ENCODE results near the gene ZNF22.
A peak's percentile ranks its signal among the peaks of the same experiment; 100 is the strongest.
"Not testable (repeated sequence)": the region's sequence is repeated elsewhere in the genome, so short reads cannot be mapped to it uniquely, and the experiment has no call there.

The ZNF22 gene

GRCh38 chr10:44994752-44995530 is 5.8 kb upstream of the ZNF22 start:
- TF ChIP-seq POLR2A (IDR thresholded peaks at IDR 0.05; ENCODE audit: low read depth, low read length) = no peak
- FAIRE-seq (no peak), DNase-seq (ENCODE audit: insufficient read length, low spot score) (no peak)

- no peak for FAIRE-seq
- no peak for DNase-seq (ENCODE audit: insufficient read length, low spot score)
- no peak for TF ChIP-seq POLR2A (IDR thresholded peaks at IDR 0.05; ENCODE audit: low read depth, low read length)
Measured at GRCh38 chr10:44995581-44995913, 5.2 kb upstream of the ZNF22 start.

- TF ChIP-seq POLR2A (IDR thresholded peaks at IDR 0.05; ENCODE audit: low read depth, low read length) = no peak
- no peak for DNase-seq (ENCODE audit: insufficient read length, low spot score)
- no peak for FAIRE-seq
Measured at GRCh38 chr10:44995914-44996669, 4.6 kb upstream of the ZNF22 start.

- FAIRE-seq = no peak
- TF ChIP-seq POLR2A (IDR thresholded peaks at IDR 0.05; ENCODE audit: low read depth, low read length) = no peak
- DNase-seq (ENCODE audit: insufficient read length, low spot score) = no peak
Measured at GRCh38 chr10:44997105-44997748, 3.5 kb upstream of the ZNF22 start.

GRCh38 chr10:44998146-44998631 is 2.5 kb upstream of the ZNF22 start:
- FAIRE-seq (no peak), DNase-seq (ENCODE audit: insufficient read length, low spot score) (no peak)
- no peak for TF ChIP-seq POLR2A (IDR thresholded peaks at IDR 0.05; ENCODE audit: low read depth, low read length)

GRCh38 chr10:45000138-45000751 is 478 bp upstream of the ZNF22 start:
- no peak for FAIRE-seq
- no peak for DNase-seq (ENCODE audit: insufficient read length, low spot score)
- no peak for TF ChIP-seq POLR2A (IDR thresholded peaks at IDR 0.05; ENCODE audit: low read depth, low read length)

GRCh38 chr10:45001381-45002148 is 842 bp downstream of the ZNF22 start:
- peak; percentile 65 for DNase-seq (ENCODE audit: insufficient read length, low spot score)
- no peak for FAIRE-seq
- TF ChIP-seq POLR2A (IDR thresholded peaks at IDR 0.05; ENCODE audit: low read depth, low read length) = peak; percentile 37; the same call in 1 of the 2 replicates

GRCh38 chr10:45003432-45004000 is 2.8 kb downstream of the ZNF22 start:
- FAIRE-seq (no peak), DNase-seq (ENCODE audit: insufficient read length, low spot score) (no peak)
- TF ChIP-seq POLR2A (IDR thresholded peaks at IDR 0.05; ENCODE audit: low read depth, low read length) = no peak

- FAIRE-seq = no peak
- no peak for TF ChIP-seq POLR2A (IDR thresholded peaks at IDR 0.05; ENCODE audit: low read depth, low read length)
- no peak for DNase-seq (ENCODE audit: insufficient read length, low spot score)
Measured at GRCh38 chr10:45004661-45005060, 3.9 kb downstream of the ZNF22 start.

- FAIRE-seq = no peak
- DNase-seq (ENCODE audit: insufficient read length, low spot score) = no peak
- TF ChIP-seq POLR2A (IDR thresholded peaks at IDR 0.05; ENCODE audit: low read depth, low read length) = no peak
Measured at GRCh38 chr10:45005284-45005683, 4.6 kb downstream of the ZNF22 start.

- no peak for TF ChIP-seq POLR2A (IDR thresholded peaks at IDR 0.05; ENCODE audit: low read depth, low read length)
- DNase-seq (ENCODE audit: insufficient read length, low spot score) = no peak
- no peak for FAIRE-seq
Measured at GRCh38 chr10:45006276-45007030, 5.7 kb downstream of the ZNF22 start.

- no peak for TF ChIP-seq POLR2A (IDR thresholded peaks at IDR 0.05; ENCODE audit: low read depth, low read length)
- FAIRE-seq = peak; percentile 91
- peak; percentile 31 for DNase-seq (ENCODE audit: insufficient read length, low spot score)
Measured at GRCh38 chr10:45008524-45009161, 7.9 kb downstream of the ZNF22 start.

GRCh38 chr10:45014557-45014956 is 13.8 kb downstream of the ZNF22 start:
- not testable (repeated sequence) for DNase-seq (ENCODE audit: insufficient read length, low spot score); FAIRE-seq

All from H54 (cell line).